LNCaP clone FGC (cell line): Measurements from ENCODE around the gene COX10.

Experiments used
- DNase-seq: peaks from one replicate; pipeline ENCODE4 v3.0.0-alpha.2; 2011; ENCODE audit warnings: low read depth
- H3K4me3 ChIP-seq: 2 replicates; pipeline ENCODE4 v1.5.1; 2011; ENCODE audit warnings: mild to moderate bottlenecking, low read depth, low read length, control low read depth
- TF ChIP-seq, protein P1 (sequence below): IDR thresholded peaks from 2 replicates; pipeline ENCODE4 v1.5.1; 2012; ENCODE audit warnings: mild to moderate bottlenecking; ENCODE audit not compliant: control insufficient read depth, insufficient read depth; ENCODE audit errors: extremely low read depth

Gene COX10

GRCh38 chr17:14089179-14089578 is 19.9 kb downstream of the COX10 start:
- TF ChIP-seq, protein P1, sequence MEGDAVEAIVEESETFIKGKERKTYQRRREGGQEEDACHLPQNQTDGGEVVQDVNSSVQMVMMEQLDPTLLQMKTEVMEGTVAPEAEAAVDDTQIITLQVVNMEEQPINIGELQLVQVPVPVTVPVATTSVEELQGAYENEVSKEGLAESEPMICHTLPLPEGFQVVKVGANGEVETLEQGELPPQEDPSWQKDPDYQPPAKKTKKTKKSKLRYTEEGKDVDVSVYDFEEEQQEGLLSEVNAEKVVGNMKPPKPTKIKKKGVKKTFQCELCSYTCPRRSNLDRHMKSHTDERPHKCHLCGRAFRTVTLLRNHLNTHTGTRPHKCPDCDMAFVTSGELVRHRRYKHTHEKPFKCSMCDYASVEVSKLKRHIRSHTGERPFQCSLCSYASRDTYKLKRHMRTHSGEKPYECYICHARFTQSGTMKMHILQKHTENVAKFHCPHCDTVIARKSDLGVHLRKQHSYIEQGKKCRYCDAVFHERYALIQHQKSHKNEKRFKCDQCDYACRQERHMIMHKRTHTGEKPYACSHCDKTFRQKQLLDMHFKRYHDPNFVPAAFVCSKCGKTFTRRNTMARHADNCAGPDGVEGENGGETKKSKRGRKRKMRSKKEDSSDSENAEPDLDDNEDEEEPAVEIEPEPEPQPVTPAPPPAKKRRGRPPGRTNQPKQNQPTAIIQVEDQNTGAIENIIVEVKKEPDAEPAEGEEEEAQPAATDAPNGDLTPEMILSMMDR, result no peak
- H3K4me3 ChIP-seq, result no peak overlapping the region
- DNase-seq, result no peak

- no peak overlapping the region for H3K4me3 ChIP-seq
- TF ChIP-seq, protein P1, result no peak
Observed at GRCh38 chr17:14091367-14091766, 22.1 kb downstream of the COX10 start.

GRCh38 chr17:14092808-14093207 is 23.5 kb downstream of the COX10 start:
- DNase-seq, result peak; percentile 45
- TF ChIP-seq, protein P1, result no peak

More at GRCh38 chr17:14091367-14091766, 22.1 kb downstream of the COX10 start:
- no peak for DNase-seq

GRCh38 chr17:14094676-14095601 is 25.6 kb downstream of the COX10 start:
- DNase-seq, result no peak
- TF ChIP-seq, protein P1, result no peak
- H3K4me3 ChIP-seq, result no peak overlapping the region

More at GRCh38 chr17:14092808-14093207, 23.5 kb downstream of the COX10 start:
- H3K4me3 ChIP-seq, result no peak overlapping the region

GRCh38 chr17:14095631-14096030 is 26.3 kb downstream of the COX10 start:
- TF ChIP-seq, protein P1, result no peak

GRCh38 chr17:14098246-14098645 is 28.9 kb downstream of the COX10 start:
- peak; percentile 80 for DNase-seq
- TF ChIP-seq, protein P1, result no peak
- no peak overlapping the region for H3K4me3 ChIP-seq

More at GRCh38 chr17:14095631-14096030, 26.3 kb downstream of the COX10 start:
- no peak for DNase-seq
- no peak overlapping the region for H3K4me3 ChIP-seq
